Measurements from ENCODE around the gene CEP97.
"Not testable (repeated sequence)": the region's sequence is repeated elsewhere in the genome, so short reads cannot be mapped to it uniquely, and the experiment has no call there.

CEP97 gene

GRCh38 chr3:101724329-101725193, at the start of gene CEP97:
CEP97 (plus strand) TSS chr3:101724614; CDS start chr3:101724677, 63 bp downstream.
- Histone ChIP-seq H3K27me3 (ENCODE audit: control insufficient read depth in 5 of 5, insufficient read depth in 4 of 5, low read length in 5 of 5) (peaks cover 0 to 3% (median 0%) of the 10 kb centered on the region in 5 donors), H3K9me3 (ENCODE audit: control insufficient read depth in 5 of 5, low read length in 5 of 5) (no peaks in the 10 kb centered on the region), H3K4me3 (ENCODE audit: low read depth in 1 of 5, low read length in 5 of 5) (peak within 1 kb of the TSS; percentile 96 to 99 (median 98)), H3K27ac (ENCODE audit: low read depth, low read length) (peak within 1 kb of the TSS; percentile 75), H3K36me3 (ENCODE audit: control insufficient read depth in 5 of 5, insufficient read depth in 5 of 5, low read length in 5 of 5) (peaks cover 0 to 7% (median 0%) of the 10 kb centered on the region in 5 donors), H3K4me1 (ENCODE audit: control insufficient read depth in 5 of 5, insufficient read depth in 5 of 5, low read length in 5 of 5) (peaks cover 7 to 26% (median 17%) of the 10 kb centered on the region in 5 donors), H3K9ac (ENCODE audit: low read length in 5 of 5) (peak within 1 kb of the TSS; percentile 71 to 88 (median 83))

GRCh38 chr3:101675709-101676215, 48.7 kb upstream of the CEP97 start:
- peak overlapping the region; percentile 99 for H3K27ac ChIP-seq (ENCODE audit: low read depth, low read length)
- H3K36me3 ChIP-seq (ENCODE audit: control insufficient read depth in 5 of 5, insufficient read depth in 5 of 5, low read length in 5 of 5), result peaks cover 9 to 20% (median 13%) of the 10 kb centered on the region in 5 donors
- peaks cover 2 to 24% (median 20%) of the 10 kb centered on the region in 5 donors for H3K4me1 ChIP-seq (ENCODE audit: control insufficient read depth in 5 of 5, insufficient read depth in 5 of 5, low read length in 5 of 5)
- H3K9me3 ChIP-seq (ENCODE audit: control insufficient read depth in 5 of 5, low read length in 5 of 5), result no peaks in the 10 kb centered on the region
- H3K27me3 ChIP-seq (ENCODE audit: control insufficient read depth in 5 of 5, insufficient read depth in 4 of 5, low read length in 5 of 5), result no peaks in the 10 kb centered on the region
- peak overlapping the region; percentile 80 to 100 (median 97) for H3K4me3 ChIP-seq (ENCODE audit: low read depth in 1 of 5, low read length in 5 of 5)
- peak overlapping the region; percentile 38 to 99 (median 76) for H3K9ac ChIP-seq (ENCODE audit: low read length in 5 of 5)

- Histone ChIP-seq H3K36me3 (ENCODE audit: control insufficient read depth in 5 of 5, insufficient read depth in 5 of 5, low read length in 5 of 5) (peaks cover 10 to 20% (median 15%) of the 10 kb centered on the region in 5 donors), H3K4me3 (ENCODE audit: low read depth in 1 of 5, low read length in 5 of 5) (peak overlapping the region; percentile 80 to 100 (median 97)), H3K27ac (ENCODE audit: low read depth, low read length) (peak overlapping the region; percentile 99), H3K9ac (ENCODE audit: low read length in 5 of 5) (peak overlapping the region; percentile 77 to 99 (median 98)), H3K27me3 (ENCODE audit: control insufficient read depth in 5 of 5, insufficient read depth in 4 of 5, low read length in 5 of 5) (no peaks in the 10 kb centered on the region), H3K9me3 (ENCODE audit: control insufficient read depth in 5 of 5, low read length in 5 of 5) (no peaks in the 10 kb centered on the region), H3K4me1 (ENCODE audit: control insufficient read depth in 5 of 5, insufficient read depth in 5 of 5, low read length in 5 of 5) (peaks cover 2 to 24% (median 20%) of the 10 kb centered on the region in 5 donors)
These were observed 48.1 kb upstream of the CEP97 start for GRCh38 chr3:101676216-101676764.

GRCh38 chr3:101676765-101677435, 47.5 kb upstream of the CEP97 start, which contains the start of gene ZBTB11:
ZBTB11 (minus strand) TSS chr3:101677132; CDS start chr3:101676914, 218 bp downstream.
- Histone ChIP-seq H3K36me3 (ENCODE audit: control insufficient read depth in 5 of 5, insufficient read depth in 5 of 5, low read length in 5 of 5) (peaks cover 11 to 24% (median 21%) of the 10 kb centered on the region in 5 donors), H3K27me3 (ENCODE audit: control insufficient read depth in 5 of 5, insufficient read depth in 4 of 5, low read length in 5 of 5) (no peaks in the 10 kb centered on the region), H3K4me3 (ENCODE audit: low read depth in 1 of 5, low read length in 5 of 5) (peak within 1 kb of the TSS; percentile 80 to 100 (median 97)), H3K4me1 (ENCODE audit: control insufficient read depth in 5 of 5, insufficient read depth in 5 of 5, low read length in 5 of 5) (peaks cover 2 to 24% (median 20%) of the 10 kb centered on the region in 5 donors), H3K9ac (ENCODE audit: low read length in 5 of 5) (peak within 1 kb of the TSS; percentile 77 to 99 (median 98)), H3K27ac (ENCODE audit: low read depth, low read length) (peak within 1 kb of the TSS; percentile 99), H3K9me3 (ENCODE audit: control insufficient read depth in 5 of 5, low read length in 5 of 5) (no peaks in the 10 kb centered on the region)

GRCh38 chr3:101677436-101678286, 46.8 kb upstream of the CEP97 start:
- peak overlapping the region in 4 of 5 donors; percentile 53 to 77 (median 59) for H3K9ac ChIP-seq (ENCODE audit: low read length in 5 of 5)
- peak overlapping the region; percentile 99 for H3K27ac ChIP-seq (ENCODE audit: low read depth, low read length)
- peaks cover 2 to 24% (median 20%) of the 10 kb centered on the region in 5 donors for H3K4me1 ChIP-seq (ENCODE audit: control insufficient read depth in 5 of 5, insufficient read depth in 5 of 5, low read length in 5 of 5)

GRCh38 chr3:101678837-101679236, 45.6 kb upstream of the CEP97 start:
- not testable (repeated sequence) for H3K9me3 ChIP-seq (ENCODE audit: control insufficient read depth in 5 of 5, low read length in 5 of 5); H3K9ac ChIP-seq (ENCODE audit: low read length in 5 of 5); H3K27ac ChIP-seq (ENCODE audit: low read depth, low read length); H3K4me3 ChIP-seq (ENCODE audit: low read depth in 1 of 5, low read length in 5 of 5); H3K27me3 ChIP-seq (ENCODE audit: control insufficient read depth in 5 of 5, insufficient read depth in 4 of 5, low read length in 5 of 5)
- peaks cover 2 to 26% (median 24%) of the 10 kb centered on the region in 5 donors for H3K4me1 ChIP-seq (ENCODE audit: control insufficient read depth in 5 of 5, insufficient read depth in 5 of 5, low read length in 5 of 5)
- peaks cover 24 to 41% (median 36%) of the 10 kb centered on the region in 5 donors for H3K36me3 ChIP-seq (ENCODE audit: control insufficient read depth in 5 of 5, insufficient read depth in 5 of 5, low read length in 5 of 5)

More at GRCh38 chr3:101677436-101678286, 46.8 kb upstream of the CEP97 start:
- no peaks in the 10 kb centered on the region for H3K9me3 ChIP-seq (ENCODE audit: control insufficient read depth in 5 of 5, low read length in 5 of 5)
- H3K4me3 ChIP-seq (ENCODE audit: low read depth in 1 of 5, low read length in 5 of 5), result peak overlapping the region; percentile 33 to 100 (median 97)
- peaks cover 16 to 31% (median 28%) of the 10 kb centered on the region in 5 donors for H3K36me3 ChIP-seq (ENCODE audit: control insufficient read depth in 5 of 5, insufficient read depth in 5 of 5, low read length in 5 of 5)
- no peaks in the 10 kb centered on the region for H3K27me3 ChIP-seq (ENCODE audit: control insufficient read depth in 5 of 5, insufficient read depth in 4 of 5, low read length in 5 of 5)

- no peak overlapping the region for H3K9ac ChIP-seq (ENCODE audit: low read length in 5 of 5)
- no peaks in the 10 kb centered on the region for H3K27me3 ChIP-seq (ENCODE audit: control insufficient read depth in 5 of 5, insufficient read depth in 4 of 5, low read length in 5 of 5)
- no peak overlapping the region for H3K27ac ChIP-seq (ENCODE audit: low read depth, low read length)
- H3K4me3 ChIP-seq (ENCODE audit: low read depth in 1 of 5, low read length in 5 of 5), result no peak overlapping the region
- no peaks in the 10 kb centered on the region for H3K9me3 ChIP-seq (ENCODE audit: control insufficient read depth in 5 of 5, low read length in 5 of 5)
- peaks cover 5 to 36% (median 34%) of the 10 kb centered on the region in 5 donors for H3K4me1 ChIP-seq (ENCODE audit: control insufficient read depth in 5 of 5, insufficient read depth in 5 of 5, low read length in 5 of 5)
- H3K36me3 ChIP-seq (ENCODE audit: control insufficient read depth in 5 of 5, insufficient read depth in 5 of 5, low read length in 5 of 5), result peaks cover 28 to 53% (median 37%) of the 10 kb centered on the region in 5 donors
These were observed 43.9 kb upstream of the CEP97 start for GRCh38 chr3:101680466-101680865.

- peaks cover 5 to 35% (median 31%) of the 10 kb centered on the region in 5 donors for H3K4me1 ChIP-seq (ENCODE audit: control insufficient read depth in 5 of 5, insufficient read depth in 5 of 5, low read length in 5 of 5)
- H3K27ac ChIP-seq (ENCODE audit: low read depth, low read length), result peak overlapping the region; percentile 90
- H3K4me3 ChIP-seq (ENCODE audit: low read depth in 1 of 5, low read length in 5 of 5), result peak overlapping the region; percentile 87 to 100 (median 98)
- no peaks in the 10 kb centered on the region for H3K27me3 ChIP-seq (ENCODE audit: control insufficient read depth in 5 of 5, insufficient read depth in 4 of 5, low read length in 5 of 5)
- peaks cover 28 to 51% (median 35%) of the 10 kb centered on the region in 5 donors for H3K36me3 ChIP-seq (ENCODE audit: control insufficient read depth in 5 of 5, insufficient read depth in 5 of 5, low read length in 5 of 5)
- H3K9ac ChIP-seq (ENCODE audit: low read length in 5 of 5), result peak overlapping the region; percentile 88 to 100 (median 98)
- no peaks in the 10 kb centered on the region for H3K9me3 ChIP-seq (ENCODE audit: control insufficient read depth in 5 of 5, low read length in 5 of 5)
These were observed 39.4 kb upstream of the CEP97 start for GRCh38 chr3:101685050-101685400.

GRCh38 chr3:101685870-101686307, 38.5 kb upstream of the CEP97 start:
- Histone ChIP-seq H3K36me3 (ENCODE audit: control insufficient read depth in 5 of 5, insufficient read depth in 5 of 5, low read length in 5 of 5) (peaks cover 22 to 43% (median 27%) of the 10 kb centered on the region in 5 donors), H3K4me1 (ENCODE audit: control insufficient read depth in 5 of 5, insufficient read depth in 5 of 5, low read length in 5 of 5) (peaks cover 5 to 35% (median 31%) of the 10 kb centered on the region in 5 donors), H3K27ac (ENCODE audit: low read depth, low read length) (peak overlapping the region; percentile 90), H3K4me3 (ENCODE audit: low read depth in 1 of 5, low read length in 5 of 5) (peak overlapping the region; percentile 87 to 100 (median 98)), H3K27me3 (ENCODE audit: control insufficient read depth in 5 of 5, insufficient read depth in 4 of 5, low read length in 5 of 5) (no peaks in the 10 kb centered on the region), H3K9me3 (ENCODE audit: control insufficient read depth in 5 of 5, low read length in 5 of 5) (no peaks in the 10 kb centered on the region), H3K9ac (ENCODE audit: low read length in 5 of 5) (peak overlapping the region; percentile 88 to 100 (median 98))

All from subcutaneous abdominal adipose tissue (tissue), 5 donors.